DMS153 (cell line): ENCODE measurements around the gene FOXD4L3.
"Not testable (repeated sequence)": the region's sequence is repeated elsewhere in the genome, so short reads cannot be mapped to it uniquely, and the experiment has no call there.

ENCODE experiments used
- DNase-seq: peaks from one replicate; lab custom pipeline; 2025; lab: John Stamatoyannopoulos, UW

Gene FOXD4L3

GRCh38 chr9:68351689-68352088 is 49.0 kb downstream of the FOXD4L3 start:
- DNase-seq: not testable (repeated sequence)
